ENCODE results near the gene PKDREJ. TPM values are rescaled to one million over a fixed set of nuclear protein-coding genes. Genes with fewer than 3 reads are reported as not detected.

Gene PKDREJ
- total RNA-seq, 1 donor from 2014 or later = 0.13 TPM

Other genes with a start within 250 kb of the PKDREJ start
- 29.1 TPM for gene PPARA, start 112.8 kb downstream of the PKDREJ start, total RNA-seq
- gene CDPF1, start 13.1 kb downstream of the PKDREJ start, total RNA-seq = 9.8 TPM
- 30.9 TPM for gene TTC38, start 4.7 kb upstream of the PKDREJ start, total RNA-seq
- gene GTSE1, start 33.5 kb upstream of the PKDREJ start, total RNA-seq = 1.6 TPM
- 61.4 TPM for gene TRMU, start 72.4 kb upstream of the PKDREJ start, total RNA-seq